A673 (cell line): ENCODE results near the gene TFDP2.

Source experiments
- EZH2 ChIP-seq: fragments of 200-600 bp; sonication (generic); IDR thresholded peaks from 2 replicates; pipeline ENCODE4 v1.6.1; 2017; ENCODE audit warnings: borderline replicate concordance, low read depth, mild to moderate bottlenecking, mixed read lengths, antibody characterized with exemption, low read length; ENCODE audit not compliant: poor library complexity, severe bottlenecking
- TF ChIP-seq, protein P1 (sequence below): fragments of 300-800, 200-600 bp; sonication (generic); conservative IDR thresholded peaks from 2 replicates; pipeline ENCODE4 v1.5.1; 2017; ENCODE audit warnings: low read depth, mild to moderate bottlenecking, antibody characterized with exemption, low read length, moderate library complexity, mixed read lengths

DNA sequence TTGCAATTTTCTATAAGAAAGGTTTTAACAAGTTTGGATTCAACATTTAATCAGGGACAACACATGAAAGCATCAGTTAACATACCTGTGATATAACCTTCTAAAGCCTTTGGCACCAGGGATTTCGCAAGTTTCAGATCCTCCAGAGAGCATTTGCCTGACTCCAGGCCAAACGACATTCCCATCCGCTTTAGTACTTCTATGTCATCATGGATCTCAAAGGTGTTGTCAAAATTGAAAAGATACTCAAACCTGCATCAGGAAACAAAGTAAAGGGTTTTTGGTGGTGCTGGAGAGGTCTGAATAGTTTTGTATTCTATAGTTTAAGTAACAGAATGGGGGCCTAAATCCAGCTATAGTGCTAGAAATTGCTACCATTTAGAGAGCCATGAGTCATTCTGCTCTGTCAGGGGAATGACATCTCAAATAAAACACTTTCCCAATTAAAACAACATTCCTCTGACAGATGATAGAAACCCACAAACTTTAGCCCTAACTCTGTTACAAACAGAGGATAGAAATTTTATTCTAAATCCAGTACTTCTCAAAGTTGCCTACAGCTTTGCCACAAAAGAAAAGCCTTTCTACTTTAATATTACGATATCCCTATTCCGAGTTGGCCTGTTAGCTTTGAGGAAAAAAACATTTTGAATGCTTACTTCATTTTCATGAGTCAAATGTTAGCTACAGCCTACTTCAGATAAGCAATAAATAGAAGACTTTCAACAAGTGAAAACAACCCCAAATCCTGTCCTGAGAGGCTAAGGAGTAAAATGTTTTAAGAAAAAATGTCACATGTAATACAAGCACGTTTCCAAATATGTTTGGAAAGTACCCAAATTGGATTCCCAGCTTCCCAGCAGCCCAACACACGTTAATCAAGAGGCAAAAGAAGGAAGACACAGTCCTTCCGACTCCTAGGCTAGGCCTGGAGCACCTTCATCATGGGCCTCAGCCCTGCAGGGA lies 189.5 kb downstream of the TFDP2 start:
- TF ChIP-seq EZH2: no peak
- TF ChIP-seq, protein P1, sequence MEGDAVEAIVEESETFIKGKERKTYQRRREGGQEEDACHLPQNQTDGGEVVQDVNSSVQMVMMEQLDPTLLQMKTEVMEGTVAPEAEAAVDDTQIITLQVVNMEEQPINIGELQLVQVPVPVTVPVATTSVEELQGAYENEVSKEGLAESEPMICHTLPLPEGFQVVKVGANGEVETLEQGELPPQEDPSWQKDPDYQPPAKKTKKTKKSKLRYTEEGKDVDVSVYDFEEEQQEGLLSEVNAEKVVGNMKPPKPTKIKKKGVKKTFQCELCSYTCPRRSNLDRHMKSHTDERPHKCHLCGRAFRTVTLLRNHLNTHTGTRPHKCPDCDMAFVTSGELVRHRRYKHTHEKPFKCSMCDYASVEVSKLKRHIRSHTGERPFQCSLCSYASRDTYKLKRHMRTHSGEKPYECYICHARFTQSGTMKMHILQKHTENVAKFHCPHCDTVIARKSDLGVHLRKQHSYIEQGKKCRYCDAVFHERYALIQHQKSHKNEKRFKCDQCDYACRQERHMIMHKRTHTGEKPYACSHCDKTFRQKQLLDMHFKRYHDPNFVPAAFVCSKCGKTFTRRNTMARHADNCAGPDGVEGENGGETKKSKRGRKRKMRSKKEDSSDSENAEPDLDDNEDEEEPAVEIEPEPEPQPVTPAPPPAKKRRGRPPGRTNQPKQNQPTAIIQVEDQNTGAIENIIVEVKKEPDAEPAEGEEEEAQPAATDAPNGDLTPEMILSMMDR: no peak
